CD4-positive, alpha-beta memory T cell (primary cell): ENCODE measurements around the gene C17orf50. TPM values are rescaled to one million over a fixed set of nuclear protein-coding genes. Genes with fewer than 3 reads are reported as not detected.

ENCODE experiments used
- CTCF ChIA-PET: fragments of 350-600 bp; sonication (Branson Sonifier 250); formaldehyde crosslinking; loops from one replicate; lab custom pipeline; 2021; ENCODE audit warnings: inconsistent platforms; ENCODE audit not compliant: partially characterized antibody; lab: Charles Lee
- POLR2A ChIA-PET: fragments of 350-600 bp; sonication (Branson Sonifier 250); formaldehyde crosslinking; loops from one replicate; lab custom pipeline; 2021; ENCODE audit not compliant: partially characterized antibody; lab: Charles Lee
- DNase-seq, 5 donors: peaks; one replicate each; pipeline versions ENCODE4 v3.0.0 to v3.0.0-alpha.2; 2020 to 2022; ENCODE audit warnings: mixed read lengths in 1 of 5
- H3K27ac ChIP-seq: one replicate; pipeline ENCODE4 v1.7.0; 2013; ENCODE audit warnings: low read depth, low read length
- H3K27me3 ChIP-seq: 2 replicates; pipeline ENCODE4 v1.7.0; 2013; ENCODE audit warnings: mild to moderate bottlenecking, low read length, moderate library complexity; ENCODE audit not compliant: insufficient read depth
- H3K36me3 ChIP-seq: 2 replicates; pipeline ENCODE4 v1.7.0; 2013; ENCODE audit warnings: mild to moderate bottlenecking, low read length, moderate library complexity; ENCODE audit not compliant: insufficient read depth
- H3K4me1 ChIP-seq: 2 replicates; pipeline ENCODE4 v1.7.0; 2013; ENCODE audit warnings: mild to moderate bottlenecking, low read length, moderate library complexity; ENCODE audit not compliant: insufficient read depth
- H3K4me3 ChIP-seq, 2 donors: one replicate each; pipeline ENCODE4 v1.7.0; 2013; ENCODE audit warnings: low read length in 2 of 2, mild to moderate bottlenecking in 1 of 2
- H3K9me3 ChIP-seq, 2 donors: one replicate each; pipeline ENCODE4 v1.7.0; 2013; ENCODE audit warnings: low read length in 2 of 2, control low read depth in 1 of 2; ENCODE audit not compliant: control insufficient read depth in 1 of 2
- H3K27ac Mint-ChIP-seq, 7 donors: one replicate each; pipeline ENCODE4 v1.8.0; 2020 to 2021; ENCODE audit warnings: mixed read lengths in 7 of 7, mild to moderate bottlenecking in 6 of 7, inconsistent platforms in 3 of 7, moderate library complexity in 3 of 7
- H3K27me3 Mint-ChIP-seq, 2 donors: one replicate each; pipeline ENCODE4 v1.8.0; 2020 to 2021; ENCODE audit warnings: mixed read lengths in 2 of 2
- H3K36me3 Mint-ChIP-seq, 2 donors: one replicate each; pipeline ENCODE4 v1.8.0; 2020 to 2021; ENCODE audit warnings: mixed read lengths in 2 of 2, inconsistent platforms in 1 of 2, mild to moderate bottlenecking in 1 of 2
- H3K4me1 Mint-ChIP-seq, 4 donors: one replicate each; pipeline ENCODE4 v1.8.0; 2020 to 2021; ENCODE audit warnings: mixed read lengths in 4 of 4, mild to moderate bottlenecking in 1 of 4
- H3K4me3 Mint-ChIP-seq, 8 donors: one replicate each; pipeline ENCODE4 v1.8.0; 2020 to 2021; ENCODE audit warnings: mixed read lengths in 8 of 8, mild to moderate bottlenecking in 7 of 8, moderate library complexity in 6 of 8, inconsistent platforms in 3 of 8
- H3K9me3 Mint-ChIP-seq, 8 donors: one replicate each; pipeline ENCODE4 v1.8.0; 2020 to 2021; ENCODE audit warnings: mixed read lengths in 8 of 8, mild to moderate bottlenecking in 5 of 8, inconsistent platforms in 3 of 8, moderate library complexity in 1 of 8
- intact Hi-C: fragments of 100-400 bp; cut with micrococcal nuclease; formaldehyde crosslinking; loops from one replicate; pipeline ENCODE4 v1.15.1; 2023
- polyA plus RNA-seq, 2 donors: library from polyadenylated mRNA; unstranded; fragments of 300-500 nt; fragmentation: Illumina TruSeq; gene quantifications; one replicate each; pipeline ENCODE4 v1.2.3, GENCODE V29; 2021
- total RNA-seq, 2 experiments: library from RNA; stranded (reverse); gene quantifications; one replicate each; pipeline ENCODE4 v1.2.3, GENCODE V29; 2021

The C17orf50 gene
- total and polyA plus RNA-seq, 4 experiments from 2014 or later = not detected

DNA sequence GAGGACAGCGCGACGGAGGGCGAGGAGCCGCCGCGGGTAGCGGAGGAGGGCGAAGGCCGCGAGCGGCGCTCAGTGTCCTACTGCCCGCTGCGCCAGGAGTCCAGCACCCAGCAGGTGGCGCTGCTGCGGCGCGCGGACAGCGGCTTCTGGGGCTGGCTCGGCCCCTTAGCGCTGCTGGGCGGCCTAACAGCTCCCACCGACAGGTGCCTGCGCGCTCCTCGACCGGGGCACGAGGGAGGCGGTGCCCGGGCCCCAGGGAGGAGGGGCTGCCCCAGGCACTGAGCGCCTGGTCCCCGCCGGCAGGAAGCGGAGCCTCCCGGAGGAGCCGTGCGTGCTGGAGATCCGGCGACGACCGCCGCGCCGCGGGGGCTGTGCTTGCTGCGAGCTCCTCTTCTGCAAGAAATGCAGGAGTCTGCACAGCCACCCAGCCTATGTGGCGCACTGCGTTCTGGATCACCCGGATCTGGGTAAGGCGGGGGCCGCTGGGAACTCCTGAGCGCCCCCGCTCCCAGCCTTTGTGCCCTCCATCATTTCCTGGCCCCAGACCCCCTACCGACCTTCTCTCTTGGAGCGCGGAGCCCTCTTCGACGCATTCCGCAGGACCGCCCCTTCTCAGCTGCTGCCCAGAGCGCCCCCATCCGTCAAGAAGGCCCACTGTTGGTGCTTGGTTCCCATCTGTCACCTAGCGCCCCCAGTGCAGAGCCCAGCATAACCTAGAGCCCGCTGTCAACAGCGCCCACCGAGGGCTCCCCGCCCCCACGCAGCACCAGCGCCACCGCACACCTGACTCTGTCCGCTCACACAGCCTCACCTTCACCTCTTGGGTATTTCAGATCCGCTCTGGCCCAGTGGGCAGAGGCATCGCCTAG is 3.7 kb downstream of the C17orf50 start:
- intact Hi-C loops = loop anchor here (1.0 kb wide), 2 partner anchors 40 to 45 kb away; partner anchors contain the start of gene TAF15
- Mint-ChIP-seq H3K27ac (peak overlapping the region; percentile 59 to 93 (median 83)), H3K4me1 (peaks cover 1 to 13% (median 6%) of the 10 kb centered on the region in 4 donors), H3K4me3 (peak overlapping the region; percentile 89 to 98 (median 95)), H3K36me3 (no peaks in the 10 kb centered on the region), H3K27me3 (no peaks in the 10 kb centered on the region), H3K9me3 (no peaks in the 10 kb centered on the region)
- Histone ChIP-seq H3K27me3 (no peaks in the 10 kb centered on the region), H3K36me3 (no peaks in the 10 kb centered on the region), H3K9me3 (no peaks in the 10 kb centered on the region), H3K4me3 (peak overlapping the region; percentile 54 to 57), H3K27ac (peak overlapping the region; percentile 15), H3K4me1 (peaks cover 6% of the 10 kb centered on the region)
- peak; percentile 78 to 84 (median 78) for DNase-seq
- POLR2A ChIA-PET = interaction anchor here (0.8 to 4.4 kb wide), 15 partner anchors 16 to 603 kb away, joined by 3 to 115 read pairs (median 4); partner anchors contain the start of genes MMP28, PEX12 and TAF15
- CTCF ChIA-PET = interaction anchor here (0.6 to 13.8 kb wide), 64 partner anchors 9 to 835 kb away, joined by 3 to 350 read pairs (median 4); partner anchors contain the start of genes AP2B1, CCT6B, MMP28 and RASL10B

DNA sequence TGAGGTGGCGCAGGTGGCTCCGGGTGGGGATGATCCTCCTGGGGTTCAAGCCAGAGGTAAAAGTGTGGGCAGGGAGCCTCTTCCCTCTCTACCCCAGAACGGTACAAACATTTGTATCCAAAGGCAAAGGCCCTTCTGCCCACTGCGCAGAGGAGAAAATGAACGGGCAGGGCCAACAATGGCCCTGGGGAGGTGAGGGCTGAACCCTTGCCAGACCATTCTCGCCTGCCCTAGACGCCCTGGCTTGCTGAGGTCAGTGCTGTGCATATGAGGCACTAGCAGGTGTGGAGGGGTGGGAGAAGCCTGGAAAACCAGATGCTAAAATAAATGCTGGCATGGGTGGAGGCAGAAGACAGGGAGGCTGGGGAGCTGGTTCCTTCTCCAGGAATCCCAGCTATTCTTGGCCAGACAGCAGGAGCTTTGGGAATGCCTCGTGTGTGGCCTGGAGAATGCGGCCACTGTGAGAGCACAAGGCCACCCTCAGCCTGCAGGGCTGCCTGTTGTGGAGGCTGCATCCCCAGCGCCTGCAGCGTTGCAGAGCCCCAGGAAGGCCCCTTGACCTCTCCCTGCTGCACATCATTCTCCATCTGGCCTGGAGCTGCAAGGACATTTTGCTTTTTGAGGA is 4.5 kb downstream of the C17orf50 start:
- Mint-ChIP-seq H3K4me1 (peaks cover 1 to 13% (median 6%) of the 10 kb centered on the region in 4 donors), H3K27me3 (no peaks in the 10 kb centered on the region), H3K9me3 (no peaks in the 10 kb centered on the region), H3K4me3 (peak overlapping the region; percentile 21 to 98 (median 95)), H3K36me3 (no peaks in the 10 kb centered on the region), H3K27ac (peak overlapping the region in 2 of 7 donors; percentile 49 to 80)
- intact Hi-C loops = no loop called here
- POLR2A ChIA-PET = interaction anchor here (1.2 to 4.4 kb wide), 3 partner anchors 44 to 234 kb away, joined by 3 to 115 read pairs (median 3); partner anchors contain the start of gene TAF15
- Histone ChIP-seq H3K9me3 (no peaks in the 10 kb centered on the region), H3K27me3 (no peaks in the 10 kb centered on the region), H3K36me3 (no peaks in the 10 kb centered on the region), H3K4me1 (peaks cover 6% of the 10 kb centered on the region), H3K4me3 (peak overlapping the region in 1 of 2 donors; percentile 57), H3K27ac (no peak overlapping the region)
- DNase-seq = no peak
- CTCF ChIA-PET = interaction anchor here (1.2 to 13.8 kb wide), 13 partner anchors 10 to 597 kb away, joined by 4 to 350 read pairs (median 11); partner anchors contain the start of genes MMP28, RASL10B and TAF15

DNA sequence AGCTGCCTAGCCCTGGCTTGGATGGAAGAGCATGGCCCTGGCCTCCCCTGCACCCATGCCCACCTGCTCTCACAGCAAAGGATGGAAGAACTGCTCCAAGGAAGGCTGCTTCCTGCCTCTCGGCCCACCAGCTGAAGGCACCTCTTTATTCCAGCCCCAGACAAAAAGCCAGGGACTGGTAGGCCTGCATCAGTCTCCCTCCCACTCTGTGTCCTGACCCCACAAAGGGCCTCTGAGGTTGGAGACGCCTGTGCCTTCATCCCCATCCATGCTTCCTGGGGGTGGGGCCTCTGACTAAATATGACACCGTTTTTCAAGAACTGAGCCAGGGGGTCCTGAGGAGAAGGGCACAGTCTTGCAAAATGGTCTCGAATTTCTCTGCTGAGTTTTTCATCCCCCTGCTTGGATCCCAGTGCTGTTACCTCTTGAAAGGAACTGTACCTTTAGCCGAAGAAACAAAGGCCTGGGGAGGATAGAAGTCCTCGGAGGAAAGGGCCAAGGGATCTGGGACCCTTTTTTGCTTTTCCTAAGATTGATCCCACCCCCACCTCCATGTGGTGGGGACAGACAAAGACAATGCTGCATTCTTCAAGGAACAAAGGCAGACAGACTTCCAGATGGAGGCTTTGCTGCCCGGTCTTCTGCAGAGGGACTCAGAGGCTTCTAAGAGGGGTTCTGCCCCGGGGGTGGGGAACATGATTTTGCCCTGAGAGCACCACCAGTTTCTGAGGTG is 5.2 kb downstream of the C17orf50 start:
- Mint-ChIP-seq H3K27ac (no peak overlapping the region), H3K9me3 (no peaks in the 10 kb centered on the region), H3K4me1 (peaks cover 1 to 13% (median 6%) of the 10 kb centered on the region in 4 donors), H3K36me3 (no peaks in the 10 kb centered on the region), H3K4me3 (peak overlapping the region in 2 of 8 donors; percentile 20 to 29), H3K27me3 (no peaks in the 10 kb centered on the region)
- Histone ChIP-seq H3K4me1 (peaks cover 6% of the 10 kb centered on the region), H3K9me3 (no peaks in the 10 kb centered on the region), H3K4me3 (no peak overlapping the region), H3K27ac (no peak overlapping the region), H3K27me3 (no peaks in the 10 kb centered on the region), H3K36me3 (no peaks in the 10 kb centered on the region)
- DNase-seq = no peak
- POLR2A ChIA-PET = interaction anchor here (1.0 to 4.4 kb wide), 2 partner anchors 43 kb away, joined by 5 to 115 read pairs; partner anchors contain the start of gene TAF15
- intact Hi-C loops = no loop called here
- CTCF ChIA-PET = interaction anchor here (2.2 to 13.8 kb wide), 4 partner anchors 10 to 42 kb away, joined by 10 to 350 read pairs (median 38); partner anchors contain the start of genes MMP28 and TAF15

DNA sequence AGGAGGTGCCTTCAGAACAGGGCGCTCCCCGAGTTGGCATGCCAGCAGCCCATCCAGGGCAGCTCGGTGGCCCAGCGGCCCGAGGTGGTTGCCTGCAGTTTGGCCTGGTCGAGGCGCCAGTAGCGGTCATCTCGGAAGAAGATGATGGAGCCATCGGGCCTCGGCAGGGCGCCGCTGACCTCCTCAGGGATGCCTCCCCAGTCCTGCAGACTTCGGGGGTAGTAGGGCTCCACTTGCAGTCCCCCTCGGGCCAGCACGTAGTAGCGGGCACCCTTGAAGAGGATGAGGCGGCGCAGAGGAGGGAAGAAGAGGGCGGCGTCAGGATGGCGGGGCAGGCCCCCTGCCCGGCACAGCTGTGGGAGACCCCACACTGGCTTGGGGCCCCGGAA is 5.8 kb downstream of the C17orf50 start:
- H3K27ac ChIP-seq = no peak overlapping the region
- no peaks in the 10 kb centered on the region for H3K9me3 ChIP-seq
- H3K36me3 Mint-ChIP-seq = no peaks in the 10 kb centered on the region
- intact Hi-C loops = no loop called here
- H3K27ac Mint-ChIP-seq = no peak overlapping the region
- no peak overlapping the region for H3K4me3 ChIP-seq
- ChIA-PET POLR2A (interaction anchor here (1.0 kb wide), 1 partner anchor 42 kb away, joined by 5 read pairs; no protein-coding TSS in a partner anchor), CTCF (interaction anchor here (1.0 to 13.8 kb wide), 5 partner anchors 9 to 381 kb away, joined by 4 to 350 read pairs (median 6); partner anchors contain the start of gene TAF15)
- H3K4me1 Mint-ChIP-seq = peaks cover 1 to 13% (median 6%) of the 10 kb centered on the region in 4 donors
- H3K27me3 Mint-ChIP-seq = no peaks in the 10 kb centered on the region
- H3K27me3 ChIP-seq = no peaks in the 10 kb centered on the region
- peaks cover 6% of the 10 kb centered on the region for H3K4me1 ChIP-seq
- no peak overlapping the region for H3K4me3 Mint-ChIP-seq
- no peak for DNase-seq
- H3K36me3 ChIP-seq = no peaks in the 10 kb centered on the region
- no peaks in the 10 kb centered on the region for H3K9me3 Mint-ChIP-seq

DNA sequence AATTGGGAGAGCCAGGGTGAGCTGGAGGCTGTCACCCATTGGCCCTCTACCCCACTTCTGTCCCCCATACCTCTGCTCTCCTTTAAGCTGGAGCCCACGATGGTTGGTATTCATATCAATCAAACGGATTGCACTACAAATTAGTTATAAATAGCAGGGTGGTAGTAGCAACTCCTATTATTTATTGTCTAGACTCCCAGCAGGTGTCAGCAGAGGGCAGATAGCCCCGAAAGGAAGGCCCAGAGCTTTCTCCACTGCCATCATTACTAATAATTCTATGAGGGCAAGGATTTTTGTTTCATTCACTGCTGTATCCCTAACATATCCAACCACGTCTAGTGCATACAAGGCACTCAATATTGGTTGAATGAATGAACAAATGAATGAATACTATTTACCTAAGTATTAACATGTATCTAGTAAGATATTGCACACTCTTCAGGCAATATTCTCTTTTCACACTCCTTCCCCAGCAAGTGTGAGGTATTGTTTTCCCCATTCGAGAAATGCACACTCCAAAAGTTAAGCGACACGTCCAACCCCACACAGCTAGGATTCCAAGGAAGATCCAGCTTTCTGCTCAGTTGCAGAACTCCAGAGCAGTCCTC is 6.3 kb downstream of the C17orf50 start:
- Histone ChIP-seq H3K36me3 (no peaks in the 10 kb centered on the region), H3K4me1 (peaks cover 6% of the 10 kb centered on the region), H3K27ac (no peak overlapping the region), H3K27me3 (no peaks in the 10 kb centered on the region), H3K4me3 (no peak overlapping the region), H3K9me3 (no peaks in the 10 kb centered on the region)
- ChIA-PET CTCF (interaction anchor here (0.8 to 13.8 kb wide), 9 partner anchors 10 to 382 kb away, joined by 3 to 350 read pairs (median 4); partner anchors contain the start of gene TAF15), POLR2A (interaction anchor here (0.9 to 1.0 kb wide), 2 partner anchors 41 to 63 kb away, joined by 3 to 5 read pairs; no protein-coding TSS in a partner anchor)
- intact Hi-C loops = no loop called here
- Mint-ChIP-seq H3K4me3 (no peak overlapping the region), H3K27ac (peak overlapping the region in 1 of 7 donors; percentile 22), H3K27me3 (peaks cover 0 to under 1% of the 10 kb centered on the region in 2 donors), H3K9me3 (no peaks in the 10 kb centered on the region), H3K36me3 (no peaks in the 10 kb centered on the region), H3K4me1 (peaks cover 1 to 13% (median 6%) of the 10 kb centered on the region in 4 donors)
- DNase-seq = peak in 4 of 5 donors; percentile 17 to 28 (median 22)

DNA sequence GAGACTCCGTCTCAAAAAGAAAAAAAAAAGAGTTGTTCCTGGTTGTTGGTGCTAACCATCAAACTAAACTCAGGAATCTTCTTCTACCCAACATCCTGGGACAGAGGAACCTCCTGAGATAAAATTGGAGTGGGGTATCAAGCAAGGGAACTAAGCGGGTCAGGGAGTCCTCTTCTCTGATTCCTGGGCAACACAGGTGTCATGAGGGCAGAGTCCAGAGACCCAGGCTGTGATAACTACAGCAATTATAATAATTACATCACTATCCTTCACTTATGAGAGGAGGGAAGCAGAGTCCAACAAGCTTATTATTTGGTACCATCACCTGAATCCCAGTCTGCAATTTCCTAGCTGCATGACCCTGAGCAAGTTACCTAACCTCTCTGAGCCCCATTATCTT is 8.1 kb downstream of the C17orf50 start:
- Mint-ChIP-seq H3K27me3 (peaks cover 0 to 7% of the 10 kb centered on the region in 2 donors), H3K36me3 (no peaks in the 10 kb centered on the region), H3K27ac (no peak overlapping the region), H3K4me1 (peaks cover 1 to 13% (median 6%) of the 10 kb centered on the region in 4 donors), H3K4me3 (no peak overlapping the region), H3K9me3 (no peaks in the 10 kb centered on the region)
- ChIA-PET POLR2A (no interaction called here), CTCF (interaction anchor here (1.0 to 13.8 kb wide), 5 partner anchors 21 to 39 kb away, joined by 3 to 350 read pairs (median 3); partner anchors contain the start of gene TAF15)
- H3K4me1 ChIP-seq = peaks cover 6% of the 10 kb centered on the region
- no peak for DNase-seq
- no peaks in the 10 kb centered on the region for H3K36me3 ChIP-seq
- H3K27me3 ChIP-seq = no peaks in the 10 kb centered on the region
- intact Hi-C loops = no loop called here
- H3K4me3 ChIP-seq = no peak overlapping the region
- H3K9me3 ChIP-seq = no peaks in the 10 kb centered on the region
- H3K27ac ChIP-seq = no peak overlapping the region
